DOHH2 (cell line): Measurements from ENCODE around the gene SPSB1.

ENCODE experiments used
- EZH2phosphoT487 ChIP-seq: fragments of 200-600 bp; sonication (generic); IDR thresholded peaks from 2 replicates; pipeline ENCODE4 v1.6.1; 2017; ENCODE audit warnings: borderline replicate concordance, mild to moderate bottlenecking, antibody characterized with exemption, low read length, moderate library complexity, mixed read lengths
- TF ChIP-seq, protein P1 (sequence below): fragments of 200-600 bp; sonication (generic); IDR thresholded peaks from one replicate; pipeline ENCODE4 v1.5.1; 2014; ENCODE audit warnings: antibody characterized with exemption, mild to moderate bottlenecking, low read depth, low read length; ENCODE audit not compliant: poor library complexity, severe bottlenecking

GRCh38 chr1:9356021-9356420, 63.3 kb downstream of the SPSB1 start:
- TF ChIP-seq, protein P1, sequence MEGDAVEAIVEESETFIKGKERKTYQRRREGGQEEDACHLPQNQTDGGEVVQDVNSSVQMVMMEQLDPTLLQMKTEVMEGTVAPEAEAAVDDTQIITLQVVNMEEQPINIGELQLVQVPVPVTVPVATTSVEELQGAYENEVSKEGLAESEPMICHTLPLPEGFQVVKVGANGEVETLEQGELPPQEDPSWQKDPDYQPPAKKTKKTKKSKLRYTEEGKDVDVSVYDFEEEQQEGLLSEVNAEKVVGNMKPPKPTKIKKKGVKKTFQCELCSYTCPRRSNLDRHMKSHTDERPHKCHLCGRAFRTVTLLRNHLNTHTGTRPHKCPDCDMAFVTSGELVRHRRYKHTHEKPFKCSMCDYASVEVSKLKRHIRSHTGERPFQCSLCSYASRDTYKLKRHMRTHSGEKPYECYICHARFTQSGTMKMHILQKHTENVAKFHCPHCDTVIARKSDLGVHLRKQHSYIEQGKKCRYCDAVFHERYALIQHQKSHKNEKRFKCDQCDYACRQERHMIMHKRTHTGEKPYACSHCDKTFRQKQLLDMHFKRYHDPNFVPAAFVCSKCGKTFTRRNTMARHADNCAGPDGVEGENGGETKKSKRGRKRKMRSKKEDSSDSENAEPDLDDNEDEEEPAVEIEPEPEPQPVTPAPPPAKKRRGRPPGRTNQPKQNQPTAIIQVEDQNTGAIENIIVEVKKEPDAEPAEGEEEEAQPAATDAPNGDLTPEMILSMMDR = no peak
- no peak for TF ChIP-seq EZH2phosphoT487
